H1 (cell line): ENCODE data around the gene FAM120A. TPM values are rescaled to one million over a fixed set of nuclear protein-coding genes. Genes with fewer than 3 reads are reported as not detected.

Experiments
- CTCF ChIA-PET: fragments of 300-600 bp; sonication (Branson Sonifier 250); formaldehyde crosslinking; loops from one replicate; lab custom pipeline; 2021; ENCODE audit not compliant: partially characterized antibody; lab: Charles Lee
- POLR2A ChIA-PET: fragments of 300-600 bp; sonication (Branson Sonifier 250); formaldehyde crosslinking; loops from one replicate; lab custom pipeline; 2021; ENCODE audit warnings: inconsistent platforms; ENCODE audit not compliant: partially characterized antibody; lab: Charles Lee
- DNase-seq, 2 experiments: peaks; one replicate each; pipeline versions ENCODE4 v3.0.0 to v3.0.0-alpha.2; 2010 to 2022; ENCODE audit warnings: low spot score in 2 of 2, low read depth in 1 of 2, mixed read lengths in 1 of 2
- FAIRE-seq: peaks from 2 replicates; lab custom pipeline; 2011; peaks lifted over from hg19 to GRCh38; lab: Jason Lieb, UNC
- H2AFZ ChIP-seq: 2 replicates; pipeline ENCODE4 v1.8.1; 2012; ENCODE audit warnings: low read length, inconsistent platforms
- H2AK5ac ChIP-seq: 2 replicates; pipeline ENCODE4 v1.6.1; 2013; ENCODE audit warnings: low read depth, low read length
- H2BK120ac ChIP-seq: replicated peaks from 2 replicates; pipeline ENCODE3; 2013; ENCODE audit warnings: low read depth, low read length, inconsistent platforms
- H2BK12ac ChIP-seq: 2 replicates; pipeline ENCODE4 v1.6.1; 2013; ENCODE audit warnings: low read depth, low read length
- H2BK15ac ChIP-seq: 2 replicates; pipeline ENCODE4 v1.6.1; 2013; ENCODE audit warnings: low read length
- H2BK20ac ChIP-seq: 2 replicates; pipeline ENCODE4 v1.6.1; 2013; ENCODE audit warnings: low read length
- H2BK5ac ChIP-seq: 2 replicates; pipeline ENCODE4 v1.6.1; 2013; ENCODE audit warnings: low read depth, low read length
- H3K14ac ChIP-seq: 2 replicates; pipeline ENCODE4 v1.6.1; 2013; ENCODE audit warnings: inconsistent platforms; ENCODE audit not compliant: insufficient read length
- H3K18ac ChIP-seq: 2 replicates; pipeline ENCODE4 v1.6.1; 2013; ENCODE audit warnings: low read length; ENCODE audit errors: extremely low read depth
- H3K23ac ChIP-seq: 2 replicates; pipeline ENCODE4 v1.6.1; 2013; ENCODE audit warnings: inconsistent platforms; ENCODE audit not compliant: insufficient read length
- H3K23me2 ChIP-seq: 2 replicates; pipeline ENCODE4 v1.6.1; 2013; ENCODE audit warnings: low read depth, low read length
- H3K27ac ChIP-seq: 2 replicates; pipeline ENCODE4 v1.6.1; 2011; ENCODE audit warnings: low read depth, low read length, inconsistent platforms
- H3K27me3 ChIP-seq, 4 experiments: replicated peaks in 1 of 4; 1 replicate in 1 of 4; 2 replicates in 3 of 4; pipeline versions ENCODE4 v1.6.1 to v1.8.1; 2011 to 2013; ENCODE audit warnings: low read length in 3 of 4, mild to moderate bottlenecking in 3 of 4, inconsistent platforms in 2 of 4, mixed read lengths in 2 of 4, moderate library complexity in 1 of 4; ENCODE audit not compliant: control insufficient read depth in 3 of 4, insufficient read depth in 3 of 4; ENCODE audit errors: extremely low read depth in 1 of 4
- H3K36me3 ChIP-seq, 4 experiments: 2 replicates each; pipeline versions ENCODE4 v1.6.1 to v1.8.1; 2011 to 2013; ENCODE audit warnings: mild to moderate bottlenecking in 4 of 4, low read length in 3 of 4, moderate library complexity in 2 of 4, control low read depth in 1 of 4, inconsistent platforms in 1 of 4; ENCODE audit not compliant: insufficient read depth in 4 of 4, control insufficient read depth in 2 of 4
- H3K4ac ChIP-seq: replicated peaks from 2 replicates; pipeline ENCODE3; 2013; ENCODE audit warnings: low read length, low read depth, mixed read lengths, inconsistent platforms; ENCODE audit not compliant: insufficient read length
- H3K4me1 ChIP-seq, 4 experiments: replicated peaks in 1 of 4; 1 replicate in 1 of 4; 2 replicates in 3 of 4; pipeline versions ENCODE4 v1.6.1 to v1.8.1; 2011 to 2013; ENCODE audit warnings: low read length in 3 of 4, inconsistent platforms in 2 of 4, mixed read lengths in 1 of 4; ENCODE audit not compliant: insufficient read depth in 4 of 4, control insufficient read depth in 3 of 4
- H3K4me2 ChIP-seq, 2 experiments: 2 replicates each; pipeline versions ENCODE4 v1.6.1 to v1.8.1; 2011 to 2013; ENCODE audit warnings: low read depth in 2 of 2, low read length in 2 of 2, control low read depth in 1 of 2, inconsistent platforms in 1 of 2, mild to moderate bottlenecking in 1 of 2; ENCODE audit not compliant: insufficient read depth in 1 of 2
- H3K4me3 ChIP-seq, 4 experiments: fragments of 200-600, 300-600 bp in 1 of 4; sonication (generic), shearing (Covaris generic), sonication (Bioruptor Twin) in 1 of 4; 2 replicates each; pipeline versions ENCODE4 v1.5.1 to v1.8.1; 2011 to 2016; ENCODE audit warnings: low read length in 4 of 4, low read depth in 3 of 4, control low read depth in 2 of 4, inconsistent platforms in 2 of 4, mild to moderate bottlenecking in 2 of 4, mixed read lengths in 1 of 4, moderate library complexity in 1 of 4; ENCODE audit not compliant: insufficient read depth in 2 of 4; ENCODE audit errors: extremely low read depth in 1 of 4
- H3K56ac ChIP-seq: replicated peaks from 2 replicates; pipeline ENCODE3; 2013; ENCODE audit warnings: low read depth, mild to moderate bottlenecking, mixed read lengths, low read length, inconsistent platforms; ENCODE audit not compliant: insufficient read length
- H3K79me1 ChIP-seq: 2 replicates; pipeline ENCODE4 v1.6.1; 2013; ENCODE audit warnings: low read depth, low read length, control low read depth
- H3K79me2 ChIP-seq, 2 experiments: 2 replicates each; pipeline versions ENCODE4 v1.6.1 to v1.8.1; 2012 to 2013; ENCODE audit warnings: low read length in 2 of 2, mild to moderate bottlenecking in 2 of 2, inconsistent platforms in 1 of 2; ENCODE audit not compliant: insufficient read depth in 2 of 2, control insufficient read depth in 1 of 2
- H3K9ac ChIP-seq, 4 experiments: replicated peaks in 1 of 4; 1 replicate in 1 of 4; 2 replicates in 3 of 4; pipeline versions ENCODE4 v1.6.1 to v1.8.1; 2011 to 2013; ENCODE audit warnings: low read depth in 3 of 4, low read length in 3 of 4, control low read depth in 2 of 4, mild to moderate bottlenecking in 2 of 4, moderate library complexity in 2 of 4, inconsistent platforms in 1 of 4; ENCODE audit errors: extremely low read depth in 1 of 4
- H3K9me3 ChIP-seq, 2 experiments: 2 replicates each; pipeline versions ENCODE4 v1.6.1 to v1.8.1; 2012 to 2013; ENCODE audit warnings: mild to moderate bottlenecking in 2 of 2, moderate library complexity in 2 of 2, control low read depth in 1 of 2, inconsistent platforms in 1 of 2, low read depth in 1 of 2, low read length in 1 of 2, mixed read lengths in 1 of 2; ENCODE audit not compliant: insufficient read depth in 2 of 2
- H4K20me1 ChIP-seq, 2 experiments: replicated peaks in 1 of 2; 2 replicates each; pipeline versions ENCODE3 to v1.8.1; 2011 to 2013; ENCODE audit warnings: inconsistent platforms in 2 of 2, low read length in 2 of 2, mild to moderate bottlenecking in 1 of 2; ENCODE audit not compliant: insufficient read depth in 2 of 2, control insufficient read depth in 1 of 2
- H4K5ac ChIP-seq: 2 replicates; pipeline ENCODE4 v1.6.1; 2013; ENCODE audit warnings: low read length, low read depth, mixed read lengths, inconsistent platforms; ENCODE audit not compliant: insufficient read length
- H4K8ac ChIP-seq: 2 replicates; pipeline ENCODE4 v1.8.0; 2013; ENCODE audit warnings: mild to moderate bottlenecking, moderate library complexity, low read length, inconsistent platforms; ENCODE audit not compliant: insufficient read depth; ENCODE audit errors: extremely low read depth
- H4K91ac ChIP-seq: replicated peaks from 2 replicates; pipeline ENCODE3; 2013; ENCODE audit warnings: low read length, mixed read lengths, inconsistent platforms; ENCODE audit not compliant: insufficient read length
- ASH2L ChIP-seq: fragments of 200-600, 300-600 bp; sonication (generic); IDR thresholded peaks from one replicate; pipeline ENCODE4 v1.7.1; 2017; ENCODE audit warnings: low read length
- EZH2 ChIP-seq: fragments of 200-600 bp; sonication (generic); IDR thresholded peaks from 2 replicates; pipeline ENCODE4 v1.7.1; 2012; ENCODE audit warnings: low read depth, mild to moderate bottlenecking, moderate library complexity, low read length, inconsistent platforms; ENCODE audit not compliant: severe bottlenecking
- FOSL1 ChIP-seq: IDR thresholded peaks from 2 replicates; pipeline ENCODE4 v1.6.1; 2011; ENCODE audit warnings: mild to moderate bottlenecking, low read depth, low read length, moderate library complexity; ENCODE audit not compliant: insufficient read depth
- HDAC2 ChIP-seq, 2 experiments: fragments of 300-600 bp in 1 of 2; sonication (generic) in 1 of 2; IDR thresholded peaks; 2 replicates each; pipeline ENCODE4 v1.6.1; 2011 to 2012; ENCODE audit warnings: low read depth in 2 of 2, low read length in 2 of 2, mild to moderate bottlenecking in 2 of 2, moderate library complexity in 2 of 2, borderline replicate concordance in 1 of 2, inconsistent platforms in 1 of 2
- HDAC6 ChIP-seq: IDR thresholded peaks from one replicate; pipeline ENCODE4 v1.7.1; 2012; ENCODE audit warnings: low read depth, mild to moderate bottlenecking, inconsistent platforms, low read length, moderate library complexity
- KDM4A ChIP-seq: IDR thresholded peaks from one replicate; pipeline ENCODE4 v1.7.1; 2012; ENCODE audit warnings: low read depth, mild to moderate bottlenecking, moderate library complexity, low read length, inconsistent platforms; ENCODE audit not compliant: severe bottlenecking
- SIRT6 ChIP-seq: IDR thresholded peaks from one replicate; pipeline ENCODE4 v1.7.1; 2012; ENCODE audit warnings: low read length, inconsistent platforms
- SP2 ChIP-seq: IDR thresholded peaks from 2 replicates; pipeline ENCODE4 v1.6.1; 2012; ENCODE audit warnings: mild to moderate bottlenecking, low read length, inconsistent platforms
- SP4 ChIP-seq: IDR thresholded peaks from 2 replicates; pipeline ENCODE4 v1.6.1; 2012; ENCODE audit warnings: low read length, inconsistent platforms
- TAF7 ChIP-seq: optimal IDR thresholded peaks from 2 replicates; pipeline ENCODE3; 2011; ENCODE audit warnings: low read depth, mild to moderate bottlenecking, inconsistent platforms, low read length, moderate library complexity, borderline replicate concordance
- TCF12 ChIP-seq: IDR thresholded peaks from 2 replicates; pipeline ENCODE4 v1.6.1; 2011; ENCODE audit warnings: low read depth, mild to moderate bottlenecking, low read length
- WGBS, 2 experiments: shearing (Covaris generic) in 1 of 2; methylation state at CpG; one replicate each; pipeline versions ENCODE4 v1.1.6 to v1.1.7; 2013 to 2015; ENCODE audit warnings: low lambda C conversion rate in 2 of 2, mixed read lengths in 2 of 2, inconsistent platforms in 1 of 2, low coverage in 1 of 2, missing lambda C conversion rate in 1 of 2; ENCODE audit not compliant: insufficient replicate concordance in 2 of 2, insufficient coverage in 1 of 2, insufficient read length in 1 of 2; ENCODE audit errors: extremely low coverage in 1 of 2, missing lambda C conversion rate in 1 of 2; 5-methylcytosine and 5-hydroxymethylcytosine counted together
- polyA plus RNA-seq, 7 experiments: library from polyadenylated mRNA; depleted of rRNA in 3 of 7; stranded (reverse) in 5 of 7; unstranded in 2 of 7; fragments of >200 nt in 5 of 7; fragments of 200-250 nt in 2 of 7; gene quantifications; 1 replicate in 5 of 7; 2 replicates in 1 of 7; 4 replicates in 1 of 7; pipeline versions ENCODE4 v1.2.1 to v1.2.3, GENCODE V29; 2011 to 2013; ENCODE audit warnings: missing spikeins in 2 of 7, mixed read lengths in 2 of 7
- total RNA-seq: library from RNA; stranded (reverse); fragmentation: NEBNext Ultra II Directional; extraction: Animal tissue kit (Norgen Biotek cat#: 25700); gene quantifications from 2 replicates; pipeline ENCODE4 v1.2.1, GENCODE V29; 2021
- TF ChIP-seq, protein P1 (sequence below), 3 experiments: IDR thresholded peaks; 1 replicate in 2 of 3; 2 replicates in 1 of 3; pipeline versions ENCODE4 v1.5.1 to v1.6.1; 2011; ENCODE audit warnings: low read length in 3 of 3, mild to moderate bottlenecking in 3 of 3, inconsistent platforms in 2 of 3, low read depth in 1 of 3, moderate library complexity in 1 of 3; ENCODE audit not compliant: insufficient read depth in 1 of 3; ENCODE audit errors: control extremely low read depth in 1 of 3

Gene FAM120A
- total and polyA plus RNA-seq, 2 of the 8 experiments (the other 6 are each of a cell fraction or from before 2014, with no cell fraction given), result 24.9 to 54.7 TPM

- H3K4me3 ChIP-seq, result no peak overlapping the region
- no peak overlapping the region for H4K8ac ChIP-seq
- no peak overlapping the region for H2AFZ ChIP-seq
- H2AK5ac ChIP-seq, result no peak overlapping the region
- H3K27me3 ChIP-seq, result no peaks in the 10 kb centered on the region; a peak in 1 of 7 replicates
- H3K36me3 ChIP-seq, result no peaks in the 10 kb centered on the region
- no peak overlapping the region for H2BK5ac ChIP-seq
- H3K79me2 ChIP-seq, result peaks cover 0 to 12% of the 10 kb centered on the region in 2 experiments; a peak in 2 of 4 replicates
- H3K27ac ChIP-seq, result no peak overlapping the region
- H2BK15ac ChIP-seq, result no peak overlapping the region
- no peaks in the 10 kb centered on the region for H3K9me3 ChIP-seq
- H3K18ac ChIP-seq, result no peak overlapping the region
- DNase-seq, result no peak
- ChIA-PET POLR2A (no interaction called here), CTCF (interaction anchor here (2.6 kb wide), 1 partner anchor 8 kb away, joined by 12 read pairs; no protein-coding TSS in a partner anchor)
- H3K56ac ChIP-seq, result no peak overlapping the region
- no peak overlapping the region for H2BK120ac ChIP-seq
- no peak overlapping the region for H2BK12ac ChIP-seq
- H3K14ac ChIP-seq, result no peak overlapping the region
- H3K9ac ChIP-seq, result no peak overlapping the region
- no peak overlapping the region for H3K23ac ChIP-seq
- no peak overlapping the region for H2BK20ac ChIP-seq
- peaks cover 0 to 11% of the 10 kb centered on the region in 2 experiments for H4K20me1 ChIP-seq
- no peak overlapping the region for H3K4ac ChIP-seq
- H4K5ac ChIP-seq, result no peak overlapping the region
- no peak for FAIRE-seq
- no peak overlapping the region for H3K4me2 ChIP-seq
- H3K23me2 ChIP-seq, result peaks cover 3% of the 10 kb centered on the region
- H3K4me1 ChIP-seq, result peaks cover 6 to 29% (median 18%) of the 10 kb centered on the region in 4 experiments
- 93% methylated on average over 5 of the region's 5 CpGs; no CpG with 5 or more reads in 1 of the 2 experiments for WGBS, 2 experiments
- H3K79me1 ChIP-seq, result peaks cover 5% of the 10 kb centered on the region; the same call in 1 of the 2 replicates
- H4K91ac ChIP-seq, result no peak overlapping the region
- TF ChIP-seq SP2, result no peak
- TF ChIP-seq HDAC2 (IDR thresholded peaks at IDR 0.05; ENCODE audit: borderline replicate concordance in 1 of 2, low read depth in 2 of 2, low read length in 2 of 2), result no peak
- TF ChIP-seq SP4, result no peak
- TF ChIP-seq EZH2, result no peak
- TF ChIP-seq FOSL1, result no peak
- no peak for TF ChIP-seq TAF7
- no peak for TF ChIP-seq TCF12
- TF ChIP-seq SIRT6, result no peak
- TF ChIP-seq, protein P1, sequence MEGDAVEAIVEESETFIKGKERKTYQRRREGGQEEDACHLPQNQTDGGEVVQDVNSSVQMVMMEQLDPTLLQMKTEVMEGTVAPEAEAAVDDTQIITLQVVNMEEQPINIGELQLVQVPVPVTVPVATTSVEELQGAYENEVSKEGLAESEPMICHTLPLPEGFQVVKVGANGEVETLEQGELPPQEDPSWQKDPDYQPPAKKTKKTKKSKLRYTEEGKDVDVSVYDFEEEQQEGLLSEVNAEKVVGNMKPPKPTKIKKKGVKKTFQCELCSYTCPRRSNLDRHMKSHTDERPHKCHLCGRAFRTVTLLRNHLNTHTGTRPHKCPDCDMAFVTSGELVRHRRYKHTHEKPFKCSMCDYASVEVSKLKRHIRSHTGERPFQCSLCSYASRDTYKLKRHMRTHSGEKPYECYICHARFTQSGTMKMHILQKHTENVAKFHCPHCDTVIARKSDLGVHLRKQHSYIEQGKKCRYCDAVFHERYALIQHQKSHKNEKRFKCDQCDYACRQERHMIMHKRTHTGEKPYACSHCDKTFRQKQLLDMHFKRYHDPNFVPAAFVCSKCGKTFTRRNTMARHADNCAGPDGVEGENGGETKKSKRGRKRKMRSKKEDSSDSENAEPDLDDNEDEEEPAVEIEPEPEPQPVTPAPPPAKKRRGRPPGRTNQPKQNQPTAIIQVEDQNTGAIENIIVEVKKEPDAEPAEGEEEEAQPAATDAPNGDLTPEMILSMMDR (IDR thresholded peaks at IDR 0.05; ENCODE audit: control extremely low read depth in 1 of 3, insufficient read depth in 1 of 3, low read depth in 1 of 3, low read length in 3 of 3), result no peak
- no peak for TF ChIP-seq ASH2L
- no peak for TF ChIP-seq HDAC6
- TF ChIP-seq KDM4A, result no peak
These were observed 144.0 kb downstream of the FAM120A start for GRCh38 chr9:93595461-93595860.
